Right lobe of liver (tissue), 4 donors: Measurements from ENCODE around the gene TIGD1.

Source experiments
- CTCF ChIP-seq, 4 donors: fragments of 200-600 bp in 3 of 4; fragments of 450-650 bp in 1 of 4; IDR thresholded peaks; one replicate each; pipeline versions ENCODE4 v1.5.1 to v1.8.0; 2016 to 2022; ENCODE audit warnings: antibody characterized with exemption in 4 of 4, mild to moderate bottlenecking in 2 of 4
- POLR2A ChIP-seq: fragments of 450-650 bp; IDR thresholded peaks from one replicate; pipeline ENCODE4 v1.6.1; 2017; ENCODE audit warnings: antibody characterized with exemption, mild to moderate bottlenecking
- donor health status: DM: no; HTN: no; CAD: no.
- donor health status: DM: no; HTN: no; CAD: no.
- donor health status: DM: no; HTN: yes; CAD: no.

GRCh38 chr2:232545511-232546375 lies 4.6 kb downstream of the TIGD1 start:
- TF ChIP-seq POLR2A (no peak), CTCF (IDR thresholded peaks at IDR 0.05) (no peak)
